ENCODE measurements around the gene PTGES2. TPM values are rescaled to one million over a fixed set of nuclear protein-coding genes. Genes with fewer than 3 reads are reported as not detected.
A peak's percentile ranks its signal among the peaks of the same experiment; 100 is the strongest.
"Not testable (repeated sequence)": the region's sequence is repeated elsewhere in the genome, so short reads cannot be mapped to it uniquely, and the experiment has no call there.

PTGES2 gene
- total RNA-seq, 1 experiment from 2014 or later, result 365 TPM

DNA sequence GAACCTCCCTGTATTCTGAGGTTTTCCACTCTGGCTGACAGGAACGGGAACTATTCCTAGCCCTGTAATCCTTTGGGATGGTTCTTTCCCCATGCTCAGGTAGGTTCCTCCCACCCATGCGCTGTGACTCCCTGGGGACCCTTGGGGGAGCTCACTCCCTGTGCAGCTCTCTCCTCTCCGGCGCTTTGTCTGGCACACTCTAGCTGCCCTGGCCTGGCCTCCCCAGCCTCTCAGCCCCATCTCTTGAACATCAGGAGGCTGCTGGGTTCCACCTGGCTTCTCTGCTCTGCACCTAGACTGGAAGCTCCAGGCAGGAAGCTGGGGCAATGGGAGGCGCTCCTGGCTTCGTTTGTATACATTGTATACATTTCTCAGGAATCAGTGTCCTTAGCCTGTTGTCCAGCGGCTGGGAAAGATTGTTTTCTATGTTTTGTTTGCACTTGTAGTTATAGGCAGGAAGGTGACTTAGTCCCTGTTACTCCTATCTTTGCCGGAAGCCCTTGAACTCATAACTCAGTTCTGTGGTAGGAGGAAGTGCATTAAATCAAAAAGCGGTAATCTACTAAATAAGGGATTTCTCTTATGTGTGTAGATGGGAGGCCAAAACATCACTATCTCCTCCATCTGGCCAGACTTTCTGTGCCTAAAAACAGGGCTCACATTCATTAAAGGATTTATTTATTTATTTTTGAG is 39.1 kb downstream of the PTGES2 start:
- no peak for DNase-seq (ENCODE audit: low spot score)

DNA sequence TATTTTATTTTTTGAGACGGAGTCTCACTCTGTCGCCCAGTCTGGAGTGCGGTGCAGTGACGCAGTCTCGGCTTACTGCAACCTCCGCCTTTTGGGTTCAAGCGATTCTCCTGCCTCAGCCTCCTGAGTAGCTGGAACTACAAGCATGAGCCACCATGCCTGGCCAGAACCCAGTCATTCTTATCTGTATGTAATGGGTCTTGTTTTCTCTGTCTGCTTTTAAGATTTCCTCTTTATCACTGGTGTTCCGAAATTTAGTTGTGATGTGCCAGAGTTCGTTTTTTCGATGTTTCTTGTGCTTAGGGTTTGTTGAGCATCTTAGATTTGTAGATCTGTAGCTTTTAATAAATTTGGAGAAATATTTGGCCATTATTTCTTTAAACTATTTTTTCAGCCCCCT is 40.3 kb downstream of the PTGES2 start:
- DNase-seq (ENCODE audit: low spot score), result no peak

DNA sequence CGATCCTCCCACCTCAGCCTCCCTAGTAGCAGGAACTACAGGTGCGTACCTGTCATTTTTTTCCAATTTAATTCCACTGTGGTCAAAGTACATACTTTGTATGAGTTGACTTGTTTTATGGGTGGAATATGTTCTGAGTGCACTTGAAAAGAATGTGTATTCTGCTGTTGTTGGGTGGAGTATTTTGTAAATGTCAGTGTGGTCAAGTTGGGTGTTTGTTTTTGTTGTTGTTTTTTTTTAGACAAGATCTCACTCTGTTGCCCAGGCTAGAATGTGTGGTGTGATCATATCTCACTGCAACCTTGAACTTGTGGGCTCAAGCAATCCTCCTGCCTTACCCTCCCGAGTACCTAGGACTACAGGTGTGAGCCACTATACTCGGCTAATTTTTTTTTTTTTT is 41.6 kb downstream of the PTGES2 start:
- no peak for DNase-seq (ENCODE audit: low spot score)

DNA sequence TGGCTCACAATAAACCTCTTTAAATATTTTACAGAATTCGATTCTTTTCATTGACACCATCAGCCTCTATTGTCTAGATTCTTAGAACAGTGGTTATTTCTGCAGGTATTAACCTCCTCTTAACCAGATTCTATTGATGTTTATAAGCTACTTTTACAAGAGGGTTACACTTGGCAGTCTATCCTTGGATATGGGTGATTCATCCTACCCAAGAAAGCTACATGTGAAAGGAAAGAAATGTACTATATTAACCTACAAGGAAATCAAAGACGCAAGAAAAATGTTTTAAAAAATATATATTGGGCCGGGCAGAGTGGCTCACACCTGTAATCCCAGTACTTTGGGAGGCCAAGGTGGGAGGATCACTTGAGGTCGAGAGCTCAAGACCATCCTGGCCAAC is 42.8 kb downstream of the PTGES2 start:
- no peak for DNase-seq (ENCODE audit: low spot score)

DNA sequence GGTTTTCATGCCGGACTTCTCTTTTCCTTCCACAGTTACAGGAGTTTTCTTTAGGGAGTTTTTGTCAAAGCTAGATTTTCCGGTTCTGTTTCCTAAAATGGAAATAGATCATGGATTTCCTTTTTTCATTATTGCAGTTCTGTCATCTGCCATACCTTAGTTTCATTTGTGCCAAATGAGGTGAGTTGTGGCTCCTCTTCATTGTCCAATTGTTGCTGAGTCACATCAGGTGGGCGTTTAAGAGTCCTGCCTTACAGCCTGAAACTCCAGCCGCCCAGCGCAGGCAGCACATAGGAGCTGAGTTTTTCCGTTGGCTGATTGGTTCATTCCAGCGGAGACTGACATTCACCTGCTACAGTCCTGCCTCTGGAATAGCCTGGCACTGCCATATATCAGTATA is 45.4 kb downstream of the PTGES2 start:
- peak; percentile 58 for DNase-seq (ENCODE audit: low spot score)

DNA sequence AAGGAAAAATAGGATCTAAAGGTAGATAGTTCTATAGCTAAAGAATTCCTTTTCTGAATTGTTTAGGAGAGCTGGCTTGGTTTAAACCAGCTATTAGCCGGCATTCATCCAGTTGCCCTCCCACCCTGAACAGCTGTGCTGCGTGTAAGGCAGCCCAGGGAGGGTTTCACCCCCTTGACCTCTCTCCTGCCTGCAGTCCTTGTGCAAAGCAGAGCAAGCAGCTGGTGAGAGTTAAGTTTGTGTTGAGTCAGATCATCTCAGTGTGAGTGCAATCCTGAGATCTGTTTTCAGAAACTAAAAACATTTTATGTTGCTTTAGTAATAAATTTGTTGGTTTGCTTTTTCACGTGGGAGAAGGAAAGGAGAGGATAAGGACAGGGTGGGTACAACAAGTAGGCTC is 46.5 kb downstream of the PTGES2 start:
- DNase-seq (ENCODE audit: low spot score), result peak; percentile 41

DNA sequence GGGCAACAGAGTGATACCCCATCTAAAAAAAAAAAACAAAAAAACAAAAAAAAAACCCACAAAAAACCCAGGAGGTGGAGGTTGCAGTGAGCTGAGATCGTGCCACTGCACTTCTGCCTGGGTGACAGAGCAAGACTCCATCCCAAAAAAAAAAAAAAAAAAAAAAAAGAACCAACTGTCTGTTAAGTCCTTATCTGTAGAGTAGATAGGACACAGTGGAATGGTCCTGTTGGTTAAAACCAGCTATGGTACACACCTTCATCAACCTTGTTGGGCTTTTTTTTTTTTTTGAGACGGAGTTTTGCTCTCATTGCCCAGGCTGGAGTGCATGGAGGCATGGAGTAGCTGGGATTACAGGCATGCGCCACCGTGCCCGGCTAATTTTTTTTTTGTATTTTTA is 47.3 kb downstream of the PTGES2 start:
- no peak for DNase-seq (ENCODE audit: low spot score)

DNA sequence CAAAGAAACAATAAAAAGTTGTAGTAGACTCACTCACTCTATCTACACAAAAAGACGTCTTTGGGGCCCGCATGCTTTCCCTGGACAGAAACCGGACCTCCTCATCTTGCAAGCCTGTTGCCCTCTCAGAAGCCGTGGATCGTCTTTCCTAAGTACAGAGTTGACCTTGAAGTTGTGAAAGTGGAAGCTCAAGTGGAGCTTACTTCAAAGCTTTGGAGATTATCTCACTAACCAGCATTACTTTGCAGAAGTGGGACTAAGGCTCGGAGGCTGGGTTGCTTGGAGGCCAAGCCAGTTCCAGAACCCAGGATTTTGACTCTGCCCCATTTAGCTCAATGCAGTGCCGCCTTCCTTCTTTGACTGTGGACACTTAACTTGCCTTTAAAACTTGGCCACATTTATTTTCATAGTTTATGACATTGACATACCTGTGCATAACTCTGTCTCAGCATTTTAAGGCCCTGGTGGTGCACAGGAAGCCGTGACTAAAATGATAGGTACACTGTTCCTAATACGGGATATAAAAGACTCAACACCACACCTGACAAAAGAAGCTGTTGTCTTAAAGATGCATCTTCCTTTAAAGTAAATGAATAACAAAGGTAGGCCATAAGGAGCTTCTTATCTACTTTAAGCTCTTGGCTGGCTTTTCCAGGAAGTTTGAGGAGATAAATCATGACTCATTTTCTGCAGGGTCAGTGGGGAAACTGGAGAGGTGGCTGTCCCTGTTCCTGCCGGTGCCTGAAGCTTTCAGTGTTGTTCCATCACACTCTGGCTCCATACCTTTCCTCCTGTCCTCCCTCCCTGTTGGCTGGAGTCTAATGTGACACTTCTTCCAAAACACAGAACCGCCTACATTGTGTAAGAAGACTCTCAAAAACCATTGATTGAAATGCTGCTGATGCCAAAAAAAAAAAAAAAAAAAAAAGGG is 48.8 kb downstream of the PTGES2 start:
- DNase-seq (ENCODE audit: low spot score), result peak; percentile 92

DNA sequence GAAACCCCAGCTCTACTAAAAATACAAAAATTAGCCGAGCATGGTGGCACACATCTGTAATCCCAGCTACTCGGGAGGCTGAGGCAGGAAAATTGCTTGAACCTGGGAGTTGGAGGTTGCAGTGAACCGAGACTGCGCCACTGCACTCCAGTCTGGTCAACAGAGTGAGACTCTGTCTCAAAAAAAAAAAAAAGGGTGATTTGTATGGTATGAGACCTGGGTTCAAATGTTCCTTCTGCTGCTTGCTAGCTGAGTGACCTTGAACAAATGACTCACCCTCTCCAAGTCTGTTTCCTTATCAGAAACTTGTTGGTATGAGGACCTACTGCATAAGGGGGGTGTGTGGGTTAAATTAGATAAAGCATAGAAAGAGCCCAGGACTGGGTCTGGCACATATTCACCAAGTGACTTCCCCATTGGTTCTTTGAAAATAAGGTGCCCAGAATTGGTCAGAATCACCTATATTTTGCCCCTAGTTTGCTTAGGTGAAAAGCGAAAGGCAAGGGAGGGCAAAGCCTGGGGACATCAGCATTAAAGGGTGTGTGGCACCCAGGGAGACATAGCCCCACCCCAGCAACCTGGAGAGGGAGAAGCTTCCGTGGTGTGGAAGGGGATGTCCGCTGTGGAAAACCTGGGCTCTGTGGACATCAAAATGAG is 49.6 kb downstream of the PTGES2 start:
- DNase-seq (ENCODE audit: low spot score), result peak; percentile 38

DNA sequence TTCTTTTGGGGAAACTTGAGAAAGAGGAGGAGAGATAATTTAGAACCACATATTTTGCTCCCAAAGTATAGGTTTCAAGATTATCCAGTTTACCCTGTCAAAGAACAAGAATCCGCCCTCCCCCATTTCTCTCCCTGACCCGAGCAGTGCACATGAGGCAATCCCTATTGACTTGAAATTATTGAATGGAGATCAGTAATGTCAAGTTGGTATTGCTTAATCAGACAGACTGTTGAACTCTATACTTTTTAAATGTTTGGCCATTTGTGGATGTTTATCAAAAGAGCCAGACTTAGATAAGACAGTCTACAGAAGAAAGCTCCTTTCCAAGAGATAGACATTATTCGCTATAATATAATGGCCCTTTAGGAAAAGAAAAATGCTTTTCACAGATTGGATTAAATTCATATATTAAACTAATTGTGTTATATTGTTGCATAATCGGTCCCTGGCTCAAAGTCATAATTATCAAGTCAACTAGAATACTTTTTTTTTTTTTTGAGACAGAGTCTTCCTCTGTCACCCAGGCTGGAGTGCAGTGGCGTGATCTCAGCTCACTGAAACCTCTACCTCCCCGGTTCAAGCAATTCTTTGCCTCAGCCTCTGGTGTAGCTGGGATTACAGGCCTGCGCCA is 54.2 kb downstream of the PTGES2 start:
- no peak for DNase-seq (ENCODE audit: low spot score)

DNA sequence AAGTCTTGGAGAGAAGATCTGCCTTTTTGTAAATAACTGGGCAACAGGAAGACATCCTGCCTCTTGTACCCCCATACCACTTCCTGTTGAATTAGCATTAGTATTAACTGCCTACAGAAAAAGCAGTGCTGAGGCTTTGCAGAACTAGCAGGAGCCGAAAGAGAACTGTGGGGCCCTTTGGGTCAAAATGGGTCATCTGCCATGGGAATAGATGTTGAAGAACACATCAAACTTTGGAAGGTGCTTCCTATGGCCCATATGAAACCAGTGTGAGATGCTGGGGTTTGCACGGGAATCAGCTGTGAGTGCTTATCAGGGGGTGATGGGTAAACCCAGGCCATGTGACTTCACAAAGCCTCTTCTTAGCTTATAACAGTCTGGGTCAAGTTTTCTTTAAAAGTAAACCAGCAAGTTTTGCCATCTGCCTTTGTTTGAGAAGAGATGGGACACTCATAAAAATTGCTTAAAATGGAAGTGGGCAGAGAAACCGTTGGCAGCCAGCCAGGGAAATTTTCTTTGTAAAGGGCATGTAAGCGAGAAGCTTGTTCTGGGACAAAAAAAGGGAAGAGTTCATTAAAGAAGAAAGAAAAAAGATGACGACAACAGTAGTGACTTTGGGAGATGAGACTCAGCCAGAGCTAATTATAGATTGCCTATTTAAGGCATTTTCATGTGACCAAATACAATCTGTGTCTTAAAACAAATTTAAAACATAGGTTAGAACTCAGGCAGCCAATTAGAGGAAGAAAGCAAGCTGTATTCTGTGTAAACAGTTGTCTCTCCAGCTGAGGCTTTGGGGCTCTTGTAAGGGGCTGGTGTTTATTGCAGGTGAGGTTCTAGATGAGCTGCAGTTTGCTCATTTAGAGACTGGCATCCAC is 55.1 kb downstream of the PTGES2 start:
- DNase-seq (ENCODE audit: low spot score), result peak; percentile 92

DNA sequence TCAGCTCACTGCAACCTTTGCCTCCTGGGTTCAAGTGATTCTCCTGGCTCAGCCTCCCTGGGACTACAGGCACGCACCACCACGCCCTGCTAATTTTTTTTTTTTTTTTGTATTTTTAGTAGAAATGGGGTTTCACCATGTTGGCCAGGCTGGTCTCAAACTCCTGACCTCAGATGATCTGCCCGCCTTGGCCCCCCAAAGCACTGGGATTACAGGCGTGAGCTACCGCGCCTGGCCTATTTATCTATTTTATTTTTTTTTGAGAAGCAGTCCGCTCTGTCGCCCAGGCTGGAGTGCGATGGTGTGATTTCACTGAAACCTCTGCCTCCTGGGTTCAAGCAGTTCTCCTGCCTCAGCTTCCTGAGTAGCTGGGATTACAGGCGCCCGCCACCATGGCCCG is 56.1 kb downstream of the PTGES2 start:
- not testable (repeated sequence) for DNase-seq (ENCODE audit: low spot score)

DNA sequence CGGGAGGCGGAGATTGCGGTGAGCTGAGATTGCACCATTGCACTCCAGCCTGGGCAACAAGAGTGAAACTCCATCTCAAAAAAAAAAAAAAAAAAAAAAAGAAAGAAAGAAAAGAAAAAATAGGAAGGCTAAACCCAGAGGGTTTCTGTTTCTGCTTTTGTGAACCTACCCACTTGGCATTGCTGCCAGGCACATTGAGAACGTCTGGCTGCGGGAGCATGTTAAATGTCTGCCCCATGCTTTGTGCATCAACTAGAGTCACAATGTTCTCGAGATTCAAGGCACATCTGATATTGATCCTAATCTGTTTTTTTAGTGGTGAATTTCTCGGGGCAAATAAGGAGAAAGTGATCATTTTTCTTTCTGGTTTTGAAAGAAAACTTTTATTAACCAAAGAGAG is 56.7 kb downstream of the PTGES2 start:
- no peak for DNase-seq (ENCODE audit: low spot score)

Other genes starting within 250 kb of the PTGES2 start
- gene ST6GALNAC6, start 228.1 kb downstream of the PTGES2 start, total RNA-seq (2014; rRNA removed; shearing (Covaris generic)), result 14.5 and 16.6 TPM in 2 replicates
- 60.1 and 84.2 TPM in 2 replicates for gene ST6GALNAC4, start 210.7 kb downstream of the PTGES2 start, total RNA-seq (2014; rRNA removed; shearing (Covaris generic))
- gene PIP5KL1, start 197.0 kb downstream of the PTGES2 start, total RNA-seq (2014; rRNA removed; shearing (Covaris generic)), result 1.2 and 3.8 TPM in 2 replicates
- 44.3 and 47.0 TPM in 2 replicates for gene DPM2, start 189.9 kb downstream of the PTGES2 start, total RNA-seq (2014; rRNA removed; shearing (Covaris generic))
- 36.0 and 45.3 TPM in 2 replicates for gene EEIG1, start 146.7 kb downstream of the PTGES2 start, total RNA-seq (2014; rRNA removed; shearing (Covaris generic))
- 17.3 and 17.9 TPM in 2 replicates for gene NAIF1, start 60.4 kb downstream of the PTGES2 start, total RNA-seq (2014; rRNA removed; shearing (Covaris generic))
- 88.1 and 94.8 TPM in 2 replicates for gene SLC25A25, start 59.5 kb downstream of the PTGES2 start, total RNA-seq (2014; rRNA removed; shearing (Covaris generic))
- 221 and 241 TPM in 2 replicates for gene LCN2, start 21.7 kb upstream of the PTGES2 start, total RNA-seq (2014; rRNA removed; shearing (Covaris generic))
- 439 and 565 TPM in 2 replicates for gene BBLN, start 32.5 kb upstream of the PTGES2 start, total RNA-seq (2014; rRNA removed; shearing (Covaris generic))
- gene CIZ1, start 63.8 kb upstream of the PTGES2 start, total RNA-seq (2014; rRNA removed; shearing (Covaris generic)), result 99.1 and 99.9 TPM in 2 replicates
- 83.8 and 87.7 TPM in 2 replicates for gene DNM1, start 75.7 kb upstream of the PTGES2 start, total RNA-seq (2014; rRNA removed; shearing (Covaris generic))
- gene GOLGA2, start 148.3 kb upstream of the PTGES2 start, total RNA-seq (2014; rRNA removed; shearing (Covaris generic)), result 59.0 and 63.4 TPM in 2 replicates
- 51.4 and 52.6 TPM in 2 replicates for gene SWI5, start 148.5 kb upstream of the PTGES2 start, total RNA-seq (2014; rRNA removed; shearing (Covaris generic))
- gene TRUB2, start 194.7 kb upstream of the PTGES2 start, total RNA-seq (2014; rRNA removed; shearing (Covaris generic)), result 66.9 and 69.8 TPM in 2 replicates
- 71.3 and 76.1 TPM in 2 replicates for gene COQ4, start 195.1 kb upstream of the PTGES2 start, total RNA-seq (2014; rRNA removed; shearing (Covaris generic))
- 34.9 and 38.2 TPM in 2 replicates for gene SLC27A4, start 212.8 kb upstream of the PTGES2 start, total RNA-seq (2014; rRNA removed; shearing (Covaris generic))
- 95.2 and 102 TPM in 2 replicates for gene URM1, start 243.6 kb upstream of the PTGES2 start, total RNA-seq (2014; rRNA removed; shearing (Covaris generic))